Tibial nerve (tissue), 4 donors: ENCODE results near the gene RPA1.

ENCODE experiments used
- CTCF ChIP-seq, 5 experiments: fragments of 200-600 bp in 3 of 5; fragments of 450-650 bp in 2 of 5; sonication (generic) in 3 of 5; IDR thresholded peaks; one replicate each; pipeline ENCODE4 v1.5.1; 2016 to 2019; ENCODE audit warnings: antibody characterized with exemption in 5 of 5, mild to moderate bottlenecking in 3 of 5, moderate library complexity in 2 of 5
- EP300 ChIP-seq, 2 donors: sonication (generic); formaldehyde crosslinking; IDR thresholded peaks; one replicate each; pipeline ENCODE4 v1.6.1; 2017; ENCODE audit warnings: antibody characterized with exemption in 2 of 2, mild to moderate bottlenecking in 1 of 2
- POLR2A ChIP-seq, 2 donors: fragments of 450-650 bp; IDR thresholded peaks; one replicate each; pipeline ENCODE4 v1.6.1; 2017; ENCODE audit warnings: antibody characterized with exemption in 2 of 2, mild to moderate bottlenecking in 2 of 2, moderate library complexity in 2 of 2

GRCh38 chr17:1783271-1783670 is 46.5 kb upstream of the RPA1 start:
- TF ChIP-seq CTCF (IDR thresholded peaks at IDR 0.05) (no peak), EP300 (IDR thresholded peaks at IDR 0.05) (no peak), POLR2A (IDR thresholded peaks at IDR 0.05) (no peak)
